Neuron (in vitro differentiated cells): ENCODE data around the gene GLIS1.

Experiments
- H2AFZ ChIP-seq: one replicate; pipeline ENCODE4 v1.6.1; 2013; ENCODE audit warnings: low read depth, mild to moderate bottlenecking, inconsistent platforms, low read length, moderate library complexity
- H3K27me3 ChIP-seq: one replicate; pipeline ENCODE4 v1.6.1; 2013; ENCODE audit warnings: low read length; ENCODE audit not compliant: insufficient read depth
- H3K36me3 ChIP-seq: one replicate; pipeline ENCODE4 v1.6.1; 2013; ENCODE audit warnings: low read length; ENCODE audit not compliant: insufficient read depth
- H3K4me1 ChIP-seq: one replicate; pipeline ENCODE4 v1.6.1; 2013; ENCODE audit warnings: low read length; ENCODE audit not compliant: insufficient read depth
- H3K4me3 ChIP-seq: 2 replicates; pipeline ENCODE4 v1.5.1; 2013; ENCODE audit warnings: mild to moderate bottlenecking, low read length, moderate library complexity
- H3K9me3 ChIP-seq: one replicate; pipeline ENCODE4 v1.6.1; 2013; ENCODE audit warnings: low read length

Gene GLIS1

GRCh38 chr1:53553734-53554509, 185.0 kb downstream of the GLIS1 start:
- Histone ChIP-seq H2AFZ (no peak overlapping the region), H3K27me3 (peaks cover 22% of the 10 kb centered on the region), H3K4me3 (no peak overlapping the region), H3K4me1 (no peaks in the 10 kb centered on the region), H3K36me3 (no peaks in the 10 kb centered on the region), H3K9me3 (no peaks in the 10 kb centered on the region)

- Histone ChIP-seq H3K4me3 (no peak overlapping the region), H3K4me1 (no peaks in the 10 kb centered on the region), H3K9me3 (no peaks in the 10 kb centered on the region), H2AFZ (no peak overlapping the region), H3K27me3 (peaks cover 22% of the 10 kb centered on the region), H3K36me3 (no peaks in the 10 kb centered on the region)
These were observed 185.8 kb downstream of the GLIS1 start for GRCh38 chr1:53552981-53553733.

- no peak overlapping the region for H2AFZ ChIP-seq
- no peak overlapping the region for H3K4me3 ChIP-seq
- H3K9me3 ChIP-seq, result no peaks in the 10 kb centered on the region
- H3K27me3 ChIP-seq, result peaks cover 22% of the 10 kb centered on the region
- H3K4me1 ChIP-seq, result no peaks in the 10 kb centered on the region
- no peaks in the 10 kb centered on the region for H3K36me3 ChIP-seq
These were observed 186.7 kb downstream of the GLIS1 start for GRCh38 chr1:53552146-53552861.

- peaks cover 22% of the 10 kb centered on the region for H3K27me3 ChIP-seq
- H3K4me1 ChIP-seq, result no peaks in the 10 kb centered on the region
- H3K4me3 ChIP-seq, result no peak overlapping the region
- H3K9me3 ChIP-seq, result no peaks in the 10 kb centered on the region
- no peaks in the 10 kb centered on the region for H3K36me3 ChIP-seq
- no peak overlapping the region for H2AFZ ChIP-seq
These were observed 187.5 kb downstream of the GLIS1 start for GRCh38 chr1:53551428-53551995.

DNA sequence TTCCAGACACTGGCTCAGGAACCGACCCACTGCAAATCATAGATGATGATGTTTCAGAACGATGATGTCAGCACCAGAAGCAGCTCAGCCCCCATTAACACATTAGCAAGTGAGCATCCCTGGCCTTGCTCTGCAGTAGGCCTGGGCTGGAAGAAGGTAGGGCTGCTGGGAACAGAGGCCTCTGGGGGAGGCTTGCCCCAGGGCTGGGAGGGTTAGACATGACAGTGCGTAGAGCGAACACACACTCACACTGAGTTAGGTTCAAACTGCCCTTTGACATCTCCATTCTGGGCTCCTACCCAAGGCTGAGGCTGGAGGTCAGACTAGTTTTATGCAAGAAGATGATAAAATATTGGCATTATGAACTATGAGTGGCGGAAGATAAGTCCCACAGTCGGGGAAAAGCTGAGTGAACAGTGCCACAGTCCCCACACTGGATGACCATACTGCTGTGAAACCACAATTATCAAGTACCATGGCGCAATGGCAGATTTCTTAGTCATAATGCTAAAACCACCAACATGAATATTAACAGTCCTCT, 188.7 kb downstream of the GLIS1 start:
- peaks cover 22% of the 10 kb centered on the region for H3K27me3 ChIP-seq
- no peak overlapping the region for H3K4me3 ChIP-seq
- no peaks in the 10 kb centered on the region for H3K36me3 ChIP-seq
- H2AFZ ChIP-seq, result no peak overlapping the region
- H3K9me3 ChIP-seq, result no peaks in the 10 kb centered on the region
- H3K4me1 ChIP-seq, result no peaks in the 10 kb centered on the region

DNA sequence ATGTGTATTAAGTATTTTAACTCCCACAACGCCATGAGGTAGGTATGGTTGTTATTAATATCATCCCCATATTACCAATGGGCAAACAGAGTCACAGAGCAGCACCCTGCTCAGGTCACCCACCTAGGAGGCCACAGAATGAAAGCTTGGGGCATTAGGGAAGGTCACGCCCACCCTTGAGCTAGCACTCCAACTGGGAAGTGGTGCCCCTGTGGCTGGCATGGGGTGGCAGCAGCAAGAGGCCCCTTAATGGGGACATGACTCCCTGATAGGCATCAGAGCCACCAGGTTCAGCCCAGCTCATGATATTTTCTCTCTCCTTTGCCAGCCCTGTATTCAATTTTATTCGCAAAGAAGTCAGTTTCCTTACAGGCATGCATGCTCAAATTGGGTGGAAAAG, 189.2 kb downstream of the GLIS1 start:
- Histone ChIP-seq H3K4me3 (no peak overlapping the region), H3K27me3 (peaks cover 22% of the 10 kb centered on the region), H2AFZ (no peak overlapping the region), H3K36me3 (no peaks in the 10 kb centered on the region), H3K9me3 (no peaks in the 10 kb centered on the region), H3K4me1 (no peaks in the 10 kb centered on the region)

- H3K4me3 ChIP-seq, result no peak overlapping the region
- H3K9me3 ChIP-seq, result no peaks in the 10 kb centered on the region
- H2AFZ ChIP-seq, result no peak overlapping the region
- peaks cover 22% of the 10 kb centered on the region for H3K27me3 ChIP-seq
- H3K36me3 ChIP-seq, result no peaks in the 10 kb centered on the region
- no peaks in the 10 kb centered on the region for H3K4me1 ChIP-seq
These were observed 189.7 kb downstream of the GLIS1 start for GRCh38 chr1:53549287-53549686.

DNA sequence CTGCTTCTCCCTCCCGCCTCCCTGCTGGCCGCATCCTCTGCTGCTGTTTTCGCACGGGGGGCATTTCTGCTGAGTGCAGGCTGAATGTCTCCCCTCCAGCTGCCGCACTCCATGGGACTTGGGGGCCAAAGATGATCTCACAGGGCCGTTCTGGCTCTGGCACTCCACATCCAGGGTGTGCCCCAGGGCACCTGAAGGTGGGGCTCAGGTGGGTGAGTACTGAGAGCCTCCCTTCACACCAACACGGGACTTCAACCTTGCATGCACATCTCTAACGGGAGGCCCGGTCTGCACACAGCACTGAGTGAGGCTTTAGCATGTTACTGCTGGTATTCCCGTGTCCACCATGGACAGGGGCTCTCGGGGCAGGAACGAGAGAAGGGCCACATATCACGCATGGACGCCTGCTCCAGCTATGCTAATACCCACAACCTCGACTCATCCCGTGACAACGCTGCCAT, 190.9 kb downstream of the GLIS1 start:
- Histone ChIP-seq H3K27me3 (peaks cover 21% of the 10 kb centered on the region), H3K4me3 (no peak overlapping the region), H3K36me3 (no peaks in the 10 kb centered on the region), H3K4me1 (no peaks in the 10 kb centered on the region), H2AFZ (no peak overlapping the region), H3K9me3 (no peaks in the 10 kb centered on the region)

- H3K4me3 ChIP-seq, result no peak overlapping the region
- H3K4me1 ChIP-seq, result no peaks in the 10 kb centered on the region
- no peaks in the 10 kb centered on the region for H3K36me3 ChIP-seq
- no peak overlapping the region for H2AFZ ChIP-seq
- peaks cover 14% of the 10 kb centered on the region for H3K27me3 ChIP-seq
- H3K9me3 ChIP-seq, result no peaks in the 10 kb centered on the region
These were observed 191.7 kb downstream of the GLIS1 start for GRCh38 chr1:53547231-53547790.

GRCh38 chr1:53546409-53547155, 192.4 kb downstream of the GLIS1 start:
- Histone ChIP-seq H3K27me3 (peaks cover 8% of the 10 kb centered on the region), H3K4me3 (no peak overlapping the region), H3K36me3 (no peaks in the 10 kb centered on the region), H3K4me1 (no peaks in the 10 kb centered on the region), H3K9me3 (no peaks in the 10 kb centered on the region), H2AFZ (no peak overlapping the region)

DNA sequence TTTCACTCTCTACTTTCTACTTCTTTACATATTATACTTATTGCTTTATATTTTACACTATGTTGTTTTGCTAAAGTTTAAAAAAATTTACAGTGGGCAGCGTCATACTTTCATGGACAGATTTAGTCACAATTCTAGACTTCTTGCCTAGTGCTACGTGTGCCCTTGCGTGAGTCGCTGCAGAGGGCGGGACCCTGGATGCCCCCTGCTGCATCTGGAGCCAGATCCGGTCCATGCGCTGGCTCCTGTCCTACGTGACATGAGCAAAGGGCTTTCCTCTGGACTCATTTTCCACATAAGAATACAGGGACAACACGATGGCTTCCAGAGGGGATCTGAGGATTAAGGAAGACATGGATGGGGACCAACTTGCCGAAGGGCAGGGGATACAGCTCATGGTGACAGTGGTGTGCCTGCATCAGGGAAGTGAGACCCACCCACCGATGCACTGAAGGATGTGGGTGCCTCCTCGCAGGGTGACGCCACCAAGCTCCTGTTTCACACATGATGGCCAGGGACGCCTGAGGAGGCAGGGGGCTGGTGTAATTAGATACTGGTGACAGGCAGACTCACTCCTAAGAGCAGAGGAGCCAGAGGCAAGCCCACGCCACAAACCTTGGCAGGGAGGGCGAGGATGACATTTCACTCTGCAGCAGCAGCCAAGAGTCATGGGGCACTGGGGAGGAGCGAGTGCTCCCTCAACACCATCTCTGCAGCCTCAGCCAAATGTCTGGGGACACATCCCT, 193.1 kb downstream of the GLIS1 start:
- Histone ChIP-seq H2AFZ (no peak overlapping the region), H3K36me3 (no peaks in the 10 kb centered on the region), H3K4me1 (no peaks in the 10 kb centered on the region), H3K9me3 (no peaks in the 10 kb centered on the region), H3K27me3 (peaks cover 5% of the 10 kb centered on the region), H3K4me3 (no peak overlapping the region)
